Measurements from ENCODE around the gene ATP6V0A1. TPM values are rescaled to one million over a fixed set of nuclear protein-coding genes. Genes with fewer than 3 reads are reported as not detected.

The ATP6V0A1 gene
- total and polyA plus RNA-seq, 2 donors (not counting 3 experiments of a cell fraction or from before 2014, with no cell fraction given): 37.3 to 49.2 TPM

GRCh38 chr17:42409523-42410318 lies 49.0 kb upstream of the ATP6V0A1 start:
- dilution Hi-C loops (cut with MboI; ENCODE audit: extremely low pct_ligation_motif_present, low sequenced_read_pairs) (no loop called here), intact Hi-C loops (cut with micrococcal nuclease) (loop anchor here (5.0 kb wide), 2 partner anchors 48 to 187 kb away; partner anchors contain the start of gene ATP6V0A1)
- Histone ChIP-seq H3K4me2 (ENCODE audit: insufficient read depth, low read length) (peak overlapping the region; percentile 29), H3K27ac (ENCODE audit: insufficient read depth, low read depth, low read length) (peak overlapping the region; percentile 72), H4K20me1 (replicated peaks; ENCODE audit: control insufficient read depth, extremely low read depth, insufficient read depth, low read length) (no peaks in the 10 kb centered on the region), H3K4me1 (ENCODE audit: control insufficient read depth, extremely low read depth, insufficient read depth, low read length) (peaks cover 63% of the 10 kb centered on the region), H3K36me3 (ENCODE audit: control insufficient read depth in 2 of 2, extremely low read depth in 1 of 2, insufficient read depth in 2 of 2, low read length in 2 of 2) (peaks cover 9 to 10% of the 10 kb centered on the region in 2 experiments), H2AFZ (ENCODE audit: low read depth, low read length) (no peak overlapping the region), H3K79me2 (ENCODE audit: control insufficient read depth, insufficient read depth, low read length) (peaks cover 93% of the 10 kb centered on the region), H3K9ac (replicated peaks; ENCODE audit: extremely low read depth, insufficient read depth, low read length) (peak overlapping the region; percentile 18), H3K4me3 (replicated peaks in 1 of 3; ENCODE audit: insufficient read depth in 1 of 3, low read depth in 1 of 3, low read length in 3 of 3) (no peak overlapping the region), H3K9me3 (replicated peaks; ENCODE audit: control insufficient read depth, insufficient read depth, low read length) (no peaks in the 10 kb centered on the region), H3K27me3 (ENCODE audit: control insufficient read depth in 2 of 2, insufficient read depth in 2 of 2, low read length in 2 of 2) (no peaks in the 10 kb centered on the region), H3K9me1 (replicated peaks; ENCODE audit: control insufficient read depth, extremely low read depth, insufficient read depth, low read length) (no peaks in the 10 kb centered on the region)
- CTCF ChIA-PET: interaction anchor here (0.7 to 9.1 kb wide), 8 partner anchors 12 to 118 kb away, joined by 3 to 81 read pairs (median 32); partner anchors contain the start of gene CAVIN1
- TF ChIP-seq CTCF (IDR thresholded peaks at IDR 0.05; ENCODE audit: extremely low read depth in 1 of 2, insufficient read depth in 1 of 2, low read depth in 1 of 2, low read length in 2 of 2): no peak
- no peak for TF ChIP-seq JUN (IDR thresholded peaks at IDR 0.05; ENCODE audit: borderline replicate concordance, insufficient read depth, insufficient read length, low read depth)
- peak; percentile 9 for TF ChIP-seq MYC (IDR thresholded peaks at IDR 0.05; ENCODE audit: low read depth, low read length)
- TF ChIP-seq EZH2 (IDR thresholded peaks at IDR 0.05; ENCODE audit: borderline replicate concordance, low read depth, low read length, severe bottlenecking): no peak
- peak; percentile 54 for TF ChIP-seq POLR2A (IDR thresholded peaks at IDR 0.05; ENCODE audit: low read depth, low read length)
- TF ChIP-seq, protein P1, sequence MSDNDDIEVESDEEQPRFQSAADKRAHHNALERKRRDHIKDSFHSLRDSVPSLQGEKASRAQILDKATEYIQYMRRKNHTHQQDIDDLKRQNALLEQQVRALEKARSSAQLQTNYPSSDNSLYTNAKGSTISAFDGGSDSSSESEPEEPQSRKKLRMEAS (IDR thresholded peaks at IDR 0.05; ENCODE audit: insufficient read depth, insufficient read length): no peak
- TF ChIP-seq POLR2AphosphoS5 (IDR thresholded peaks at IDR 0.05; ENCODE audit: insufficient read depth, low read depth, low read length): peak; percentile 56
- no peak for TF ChIP-seq GATA2 (IDR thresholded peaks at IDR 0.05; ENCODE audit: insufficient read depth, insufficient read length, low read depth, low read length)
- peak; percentile 78 for TF ChIP-seq FOS (IDR thresholded peaks at IDR 0.05; ENCODE audit: borderline replicate concordance, insufficient read depth, low read length)
- POLR2A ChIA-PET: interaction anchor here (0.6 to 6.4 kb wide), 4 partner anchors 8 to 109 kb away, joined by 3 to 71 read pairs (median 12); partner anchors contain the start of gene CAVIN1
- peak; percentile 90 for DNase-seq (ENCODE audit: low read depth, low spot score)
- peak; percentile 99 for FAIRE-seq
- no TSS peak for BruUV-seq (replicated peaks)

All from endothelial cell of umbilical vein (primary cell).